ENCODE results near the gene IDH3A. TPM values are rescaled to one million over a fixed set of nuclear protein-coding genes. Genes with fewer than 3 reads are reported as not detected.

The IDH3A gene
- 60.2 TPM for total RNA-seq

GRCh38 chr15:78149068-78149804 lies at the start of gene IDH3A:
TSS of gene IDH3A (plus strand) at chr15:78149362. CDS start at chr15:78149404, 42 bp downstream.
- TF ChIP-seq CTCF (IDR thresholded peaks at IDR 0.05) = no peak
- TF ChIP-seq POLR2AphosphoS5 (IDR thresholded peaks at IDR 0.05; ENCODE audit: insufficient read depth in 1 of 2, low read depth in 1 of 2) = peak; percentile 77 to 80
- TF ChIP-seq POLR2A (IDR thresholded peaks at IDR 0.05) = peak in 1 of 2 donors; percentile 87
- peak; percentile 96 to 99 for DNase-seq (ENCODE audit: extremely low spot score in 2 of 2)
- H3K36me3 ChIP-seq = no peaks in the 10 kb centered on the region
- peak within 1 kb of the TSS; percentile 81 for H3K27ac ChIP-seq
- H3K4me3 ChIP-seq = peak within 1 kb of the TSS; percentile 62 to 82
- no peaks in the 10 kb centered on the region for H3K27me3 ChIP-seq
- H3K9me3 ChIP-seq = no peaks in the 10 kb centered on the region
- peaks cover 29% of the 10 kb centered on the region for H3K4me1 ChIP-seq
- intact Hi-C loops (cut with DNase I) = no loop called here

- no peaks in the 10 kb centered on the region for H3K36me3 ChIP-seq
- H3K4me3 ChIP-seq = no peak overlapping the region
- intact Hi-C loops (cut with DNase I) = no loop called here
- DNase-seq (ENCODE audit: extremely low spot score in 2 of 2) = no peak
- TF ChIP-seq CTCF (IDR thresholded peaks at IDR 0.05) (no peak), POLR2A (IDR thresholded peaks at IDR 0.05) (no peak), POLR2AphosphoS5 (IDR thresholded peaks at IDR 0.05; ENCODE audit: insufficient read depth in 1 of 2, low read depth in 1 of 2) (no peak)
- no peaks in the 10 kb centered on the region for H3K4me1 ChIP-seq
- no peaks in the 10 kb centered on the region for H3K27me3 ChIP-seq
- no peak overlapping the region for H3K27ac ChIP-seq
- no peaks in the 10 kb centered on the region for H3K9me3 ChIP-seq
These were observed 48.3 kb upstream of the IDH3A start for GRCh38 chr15:78100886-78101285.

GRCh38 chr15:78101423-78102105 lies 47.6 kb upstream of the IDH3A start:
- no peaks in the 10 kb centered on the region for H3K27me3 ChIP-seq
- H3K4me1 ChIP-seq = no peaks in the 10 kb centered on the region
- H3K9me3 ChIP-seq = no peaks in the 10 kb centered on the region
- TF ChIP-seq POLR2A (IDR thresholded peaks at IDR 0.05) (no peak), CTCF (IDR thresholded peaks at IDR 0.05) (no peak), POLR2AphosphoS5 (IDR thresholded peaks at IDR 0.05; ENCODE audit: insufficient read depth in 1 of 2, low read depth in 1 of 2) (no peak)
- H3K36me3 ChIP-seq = no peaks in the 10 kb centered on the region
- H3K27ac ChIP-seq = no peak overlapping the region
- intact Hi-C loops (cut with DNase I) = no loop called here
- no peak for DNase-seq (ENCODE audit: extremely low spot score in 2 of 2)
- no peak overlapping the region for H3K4me3 ChIP-seq

GRCh38 chr15:78102211-78102610 lies 47.0 kb upstream of the IDH3A start:
- intact Hi-C loops (cut with DNase I) = no loop called here
- no peak overlapping the region for H3K27ac ChIP-seq
- TF ChIP-seq POLR2A (IDR thresholded peaks at IDR 0.05) (no peak), POLR2AphosphoS5 (IDR thresholded peaks at IDR 0.05; ENCODE audit: insufficient read depth in 1 of 2, low read depth in 1 of 2) (no peak), CTCF (IDR thresholded peaks at IDR 0.05) (no peak)
- no peaks in the 10 kb centered on the region for H3K9me3 ChIP-seq
- H3K36me3 ChIP-seq = no peaks in the 10 kb centered on the region
- no peaks in the 10 kb centered on the region for H3K4me1 ChIP-seq
- no peaks in the 10 kb centered on the region for H3K27me3 ChIP-seq
- DNase-seq (ENCODE audit: extremely low spot score in 2 of 2) = no peak
- H3K4me3 ChIP-seq = no peak overlapping the region

- Histone ChIP-seq H3K4me1 (no peaks in the 10 kb centered on the region), H3K27me3 (no peaks in the 10 kb centered on the region), H3K36me3 (no peaks in the 10 kb centered on the region), H3K27ac (no peak overlapping the region), H3K9me3 (no peaks in the 10 kb centered on the region), H3K4me3 (no peak overlapping the region)
- DNase-seq (ENCODE audit: extremely low spot score in 2 of 2) = no peak
- no peak for TF ChIP-seq POLR2A (IDR thresholded peaks at IDR 0.05)
- TF ChIP-seq POLR2AphosphoS5 (IDR thresholded peaks at IDR 0.05; ENCODE audit: insufficient read depth in 1 of 2, low read depth in 1 of 2) = no peak
- TF ChIP-seq CTCF (IDR thresholded peaks at IDR 0.05) = no peak
- intact Hi-C loops (cut with DNase I) = no loop called here
These were observed 46.4 kb upstream of the IDH3A start for GRCh38 chr15:78102741-78103140.
